Epidermal melanocyte (primary cell): ENCODE results near the gene RPL19.

Experiments used
- DNase-seq: peaks from one replicate; pipeline ENCODE4 v3.0.0; 2011; ENCODE audit warnings: low spot score; ENCODE audit not compliant: insufficient read length

Gene RPL19

GRCh38 chr17:39171933-39172332 lies 28.1 kb upstream of the RPL19 start:
- no peak for DNase-seq

- DNase-seq: no peak
These were observed 27.0 kb upstream of the RPL19 start for GRCh38 chr17:39173080-39173479.

GRCh38 chr17:39173526-39174274 lies 26.4 kb upstream of the RPL19 start:
- DNase-seq: peak; percentile 8

- DNase-seq: peak; percentile 69
These were observed 25.0 kb upstream of the RPL19 start for GRCh38 chr17:39174920-39175694.

- DNase-seq: no peak
These were observed 24.4 kb upstream of the RPL19 start for GRCh38 chr17:39175695-39176093.

GRCh38 chr17:39177256-39177655 lies 22.8 kb upstream of the RPL19 start:
- no peak for DNase-seq

- DNase-seq: no peak
These were observed 21.5 kb upstream of the RPL19 start for GRCh38 chr17:39178536-39178935.

- peak; percentile 3 for DNase-seq
These were observed 18.8 kb upstream of the RPL19 start for GRCh38 chr17:39181303-39181702.

GRCh38 chr17:39183045-39183444 lies 17.0 kb upstream of the RPL19 start:
- no peak for DNase-seq

- no peak for DNase-seq
These were observed 16.4 kb upstream of the RPL19 start for GRCh38 chr17:39183720-39184119.

- no peak for DNase-seq
These were observed 13.5 kb upstream of the RPL19 start for GRCh38 chr17:39186481-39187002.

GRCh38 chr17:39187152-39187830 lies 12.8 kb upstream of the RPL19 start:
- DNase-seq: no peak

GRCh38 chr17:39191750-39192510 lies 8.2 kb upstream of the RPL19 start:
- DNase-seq: peak; percentile 9

- DNase-seq: peak; percentile 4
These were observed 7.2 kb upstream of the RPL19 start for GRCh38 chr17:39192901-39193300.

GRCh38 chr17:39193346-39193745 lies 6.7 kb upstream of the RPL19 start:
- DNase-seq: peak; percentile 8

GRCh38 chr17:39194089-39194984 lies 5.7 kb upstream of the RPL19 start:
- peak; percentile 15 for DNase-seq

GRCh38 chr17:39194985-39195524 lies 5.0 kb upstream of the RPL19 start:
- peak; percentile 13 for DNase-seq

- DNase-seq: peak; percentile 13
These were observed 4.4 kb upstream of the RPL19 start for GRCh38 chr17:39195568-39196160.

- peak; percentile 17 for DNase-seq
These were observed 3.8 kb upstream of the RPL19 start for GRCh38 chr17:39196241-39196807.
